Measurements from ENCODE around the gene BDH1.
A peak's percentile ranks its signal among the peaks of the same experiment; 100 is the strongest.

Gene BDH1

DNA sequence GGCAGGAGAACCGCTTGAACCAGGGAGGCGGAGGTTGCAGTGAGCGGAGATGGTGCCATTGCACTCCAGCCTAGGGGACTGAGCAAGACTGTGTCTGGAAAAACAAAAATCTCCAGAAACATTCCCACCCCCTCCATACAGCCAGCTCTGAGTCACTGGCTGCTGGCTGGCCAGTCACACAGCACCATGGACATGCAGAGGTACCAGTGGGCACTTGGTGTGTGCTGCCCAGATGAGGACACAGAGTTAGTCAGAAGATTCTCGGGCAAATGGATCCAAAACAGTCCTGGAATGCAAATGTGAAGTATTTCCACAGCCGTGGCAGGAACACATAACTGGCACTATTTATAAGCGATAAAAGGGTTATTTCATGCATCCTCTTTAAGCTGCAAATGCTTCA is 44.6 kb downstream of the BDH1 start:
- Histone ChIP-seq H3K23ac (ENCODE audit: low read depth, low read length, poor library complexity) (no peak overlapping the region), H3K4me3 (ENCODE audit: low read length in 2 of 2) (no peak overlapping the region), H2BK120ac (ENCODE audit: low read depth, low read length) (no peak overlapping the region), H2AFZ (ENCODE audit: low read length) (no peak overlapping the region), H2BK5ac (ENCODE audit: low read length) (no peak overlapping the region), H2BK15ac (ENCODE audit: low read length) (no peak overlapping the region), H2BK12ac (ENCODE audit: low read length) (no peak overlapping the region), H4K91ac (ENCODE audit: low read depth, low read length, poor library complexity) (no peak overlapping the region), H3K27me3 (ENCODE audit: control insufficient read depth in 3 of 3, insufficient read depth in 3 of 3, low read depth in 1 of 3, low read length in 3 of 3) (no peaks in the 10 kb centered on the region), H3K18ac (ENCODE audit: low read length) (no peak overlapping the region), H3K36me3 (replicated peaks in 1 of 2; ENCODE audit: control insufficient read depth in 2 of 2, insufficient read depth in 2 of 2, low read length in 2 of 2) (no peaks in the 10 kb centered on the region), H3K9me3 (replicated peaks in 1 of 2; ENCODE audit: control insufficient read depth in 2 of 2, insufficient read depth in 1 of 2, low read depth in 1 of 2, low read length in 2 of 2) (no peaks in the 10 kb centered on the region), H2AK5ac (ENCODE audit: low read depth, low read length) (no peak overlapping the region), H3K4ac (ENCODE audit: low read length) (no peak overlapping the region), H3K79me1 (ENCODE audit: low read depth, low read length) (no peaks in the 10 kb centered on the region), H3K4me1 (ENCODE audit: control insufficient read depth in 2 of 2, insufficient read depth in 1 of 2, low read depth in 1 of 2, low read length in 2 of 2) (peaks cover 8 to 9% of the 10 kb centered on the region in 2 donors), H3K14ac (ENCODE audit: low read length) (no peak overlapping the region), H3K4me2 (ENCODE audit: insufficient read depth, low read length, poor library complexity, severe bottlenecking) (no peak overlapping the region), H3K27ac (replicated peaks; ENCODE audit: low read length) (no peak overlapping the region), H3K9ac (ENCODE audit: low read depth, low read length, poor library complexity) (no peak overlapping the region), H4K8ac (ENCODE audit: low read depth, low read length) (no peak overlapping the region)
- WGBS, 2 donors (ENCODE audit: extremely low coverage in 2 of 2, insufficient read length in 2 of 2, insufficient replicate concordance in 1 of 2): no CpG with 5 or more reads among the region's 6 CpGs
- DNase-seq (ENCODE audit: low spot score): no peak

DNA sequence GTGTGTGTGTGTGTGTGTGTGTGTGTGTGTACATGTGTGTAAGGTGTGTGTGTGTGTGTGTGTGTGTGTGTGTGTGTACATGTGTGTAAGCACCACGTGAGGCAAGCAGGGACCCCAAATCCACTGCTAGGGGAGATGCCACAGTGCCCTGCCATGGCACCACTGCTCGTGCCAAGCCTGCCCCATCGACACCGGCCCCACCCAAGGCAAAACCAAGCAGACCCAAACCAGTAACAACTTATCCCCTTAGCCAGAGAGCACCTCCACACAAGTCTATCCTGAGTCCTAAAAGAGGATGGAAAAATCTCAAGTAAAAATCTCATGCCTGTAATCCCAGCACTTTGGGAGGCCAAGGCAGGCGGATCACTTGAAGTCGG is 45.1 kb downstream of the BDH1 start:
- no peak for DNase-seq (ENCODE audit: low spot score)
- Histone ChIP-seq H3K9ac (ENCODE audit: low read depth, low read length, poor library complexity) (no peak overlapping the region), H3K27me3 (ENCODE audit: control insufficient read depth in 3 of 3, insufficient read depth in 3 of 3, low read depth in 1 of 3, low read length in 3 of 3) (no peaks in the 10 kb centered on the region), H2BK120ac (ENCODE audit: low read depth, low read length) (no peak overlapping the region), H2AFZ (ENCODE audit: low read length) (peak overlapping the region; percentile 95), H3K4ac (ENCODE audit: low read length) (no peak overlapping the region), H3K4me2 (ENCODE audit: insufficient read depth, low read length, poor library complexity, severe bottlenecking) (no peak overlapping the region), H3K4me1 (ENCODE audit: control insufficient read depth in 2 of 2, insufficient read depth in 1 of 2, low read depth in 1 of 2, low read length in 2 of 2) (peaks cover 8 to 9% of the 10 kb centered on the region in 2 donors), H2AK5ac (ENCODE audit: low read depth, low read length) (no peak overlapping the region), H4K8ac (ENCODE audit: low read depth, low read length) (no peak overlapping the region), H4K91ac (ENCODE audit: low read depth, low read length, poor library complexity) (no peak overlapping the region), H3K9me3 (replicated peaks in 1 of 2; ENCODE audit: control insufficient read depth in 2 of 2, insufficient read depth in 1 of 2, low read depth in 1 of 2, low read length in 2 of 2) (no peaks in the 10 kb centered on the region), H3K23ac (ENCODE audit: low read depth, low read length, poor library complexity) (peak overlapping the region; percentile 87), H3K36me3 (replicated peaks in 1 of 2; ENCODE audit: control insufficient read depth in 2 of 2, insufficient read depth in 2 of 2, low read length in 2 of 2) (no peaks in the 10 kb centered on the region), H2BK12ac (ENCODE audit: low read length) (no peak overlapping the region), H3K79me1 (ENCODE audit: low read depth, low read length) (no peaks in the 10 kb centered on the region), H3K4me3 (ENCODE audit: low read length in 2 of 2) (no peak overlapping the region), H3K14ac (ENCODE audit: low read length) (no peak overlapping the region), H2BK15ac (ENCODE audit: low read length) (no peak overlapping the region), H2BK5ac (ENCODE audit: low read length) (no peak overlapping the region), H3K27ac (replicated peaks; ENCODE audit: low read length) (no peak overlapping the region), H3K18ac (ENCODE audit: low read length) (no peak overlapping the region)
- no CpG with 5 or more reads among the region's 6 CpGs for WGBS, 2 donors (ENCODE audit: extremely low coverage in 2 of 2, insufficient read length in 2 of 2, insufficient replicate concordance in 1 of 2)

GRCh38 chr3:197508924-197509775 is 46.6 kb downstream of the BDH1 start:
- H3K23ac ChIP-seq (ENCODE audit: low read depth, low read length, poor library complexity): no peak overlapping the region
- no peak overlapping the region for H2BK120ac ChIP-seq (ENCODE audit: low read depth, low read length)
- no peak overlapping the region for H3K4me2 ChIP-seq (ENCODE audit: insufficient read depth, low read length, poor library complexity, severe bottlenecking)
- no peak for DNase-seq (ENCODE audit: low spot score)
- no peak overlapping the region for H2BK12ac ChIP-seq (ENCODE audit: low read length)
- H3K4me3 ChIP-seq (ENCODE audit: low read length in 2 of 2): peak overlapping the region in 1 of 2 donors; percentile 39
- H3K9me3 ChIP-seq (replicated peaks in 1 of 2; ENCODE audit: control insufficient read depth in 2 of 2, insufficient read depth in 1 of 2, low read depth in 1 of 2, low read length in 2 of 2): no peaks in the 10 kb centered on the region
- peak overlapping the region; percentile 21 for H2BK5ac ChIP-seq (ENCODE audit: low read length)
- peak overlapping the region; percentile 81 for H2BK15ac ChIP-seq (ENCODE audit: low read length)
- no peaks in the 10 kb centered on the region for H3K79me1 ChIP-seq (ENCODE audit: low read depth, low read length)
- no peak overlapping the region for H3K27ac ChIP-seq (replicated peaks; ENCODE audit: low read length)
- no peaks in the 10 kb centered on the region for H3K36me3 ChIP-seq (replicated peaks in 1 of 2; ENCODE audit: control insufficient read depth in 2 of 2, insufficient read depth in 2 of 2, low read length in 2 of 2)
- H2AK5ac ChIP-seq (ENCODE audit: low read depth, low read length): peak overlapping the region; percentile 16
- H3K4ac ChIP-seq (ENCODE audit: low read length): peak overlapping the region; percentile 27
- peak overlapping the region; percentile 80 for H3K18ac ChIP-seq (ENCODE audit: low read length)
- H4K8ac ChIP-seq (ENCODE audit: low read depth, low read length): peak overlapping the region; percentile 94
- no CpG with 5 or more reads among the region's 27 CpGs for WGBS, 2 donors (ENCODE audit: extremely low coverage in 2 of 2, insufficient read length in 2 of 2, insufficient replicate concordance in 1 of 2)
- H3K4me1 ChIP-seq (ENCODE audit: control insufficient read depth in 2 of 2, insufficient read depth in 1 of 2, low read depth in 1 of 2, low read length in 2 of 2): peaks cover 9 to 15% of the 10 kb centered on the region in 2 donors
- H3K14ac ChIP-seq (ENCODE audit: low read length): no peak overlapping the region
- peak overlapping the region; percentile 38 for H3K9ac ChIP-seq (ENCODE audit: low read depth, low read length, poor library complexity)
- H2AFZ ChIP-seq (ENCODE audit: low read length): peak overlapping the region; percentile 95
- H3K27me3 ChIP-seq (ENCODE audit: control insufficient read depth in 3 of 3, insufficient read depth in 3 of 3, low read depth in 1 of 3, low read length in 3 of 3): no peaks in the 10 kb centered on the region
- H4K91ac ChIP-seq (ENCODE audit: low read depth, low read length, poor library complexity): peak overlapping the region; percentile 34

DNA sequence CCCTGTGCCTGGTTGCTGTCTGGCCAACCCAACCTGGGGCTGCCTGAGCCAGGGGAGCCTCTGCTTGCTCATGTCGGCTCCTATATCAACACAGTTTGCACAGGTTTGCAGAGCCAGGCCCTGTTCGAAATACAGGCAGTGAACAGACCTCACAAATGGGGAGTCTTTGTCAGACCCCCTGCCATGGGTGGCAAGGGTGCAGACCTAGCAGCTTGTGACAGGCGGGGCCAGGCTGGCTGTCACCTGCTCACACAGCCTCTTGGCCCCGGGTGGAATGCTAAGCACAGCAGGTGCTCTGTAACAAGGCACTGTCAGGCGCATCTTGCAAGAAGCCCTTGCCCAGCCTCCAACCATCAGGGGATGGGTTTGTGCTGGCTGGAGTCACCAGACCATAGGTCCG is 47.3 kb downstream of the BDH1 start:
- WGBS, 2 donors (ENCODE audit: extremely low coverage in 2 of 2, insufficient read length in 2 of 2, insufficient replicate concordance in 1 of 2): no CpG with 5 or more reads among the region's 6 CpGs
- no peak overlapping the region for H3K4me2 ChIP-seq (ENCODE audit: insufficient read depth, low read length, poor library complexity, severe bottlenecking)
- H4K91ac ChIP-seq (ENCODE audit: low read depth, low read length, poor library complexity): peak overlapping the region; percentile 5
- no peak overlapping the region for H2BK15ac ChIP-seq (ENCODE audit: low read length)
- H3K9me3 ChIP-seq (replicated peaks in 1 of 2; ENCODE audit: control insufficient read depth in 2 of 2, insufficient read depth in 1 of 2, low read depth in 1 of 2, low read length in 2 of 2): no peaks in the 10 kb centered on the region
- no peak for DNase-seq (ENCODE audit: low spot score)
- H2BK120ac ChIP-seq (ENCODE audit: low read depth, low read length): no peak overlapping the region
- no peak overlapping the region for H2BK12ac ChIP-seq (ENCODE audit: low read length)
- H3K36me3 ChIP-seq (replicated peaks in 1 of 2; ENCODE audit: control insufficient read depth in 2 of 2, insufficient read depth in 2 of 2, low read length in 2 of 2): no peaks in the 10 kb centered on the region
- peak overlapping the region; percentile 29 for H3K18ac ChIP-seq (ENCODE audit: low read length)
- no peak overlapping the region for H3K23ac ChIP-seq (ENCODE audit: low read depth, low read length, poor library complexity)
- H2AK5ac ChIP-seq (ENCODE audit: low read depth, low read length): peak overlapping the region; percentile 16
- no peaks in the 10 kb centered on the region for H3K79me1 ChIP-seq (ENCODE audit: low read depth, low read length)
- H3K14ac ChIP-seq (ENCODE audit: low read length): peak overlapping the region; percentile 56
- peak overlapping the region; percentile 10 for H3K4ac ChIP-seq (ENCODE audit: low read length)
- H3K27ac ChIP-seq (replicated peaks; ENCODE audit: low read length): no peak overlapping the region
- H3K9ac ChIP-seq (ENCODE audit: low read depth, low read length, poor library complexity): no peak overlapping the region
- H4K8ac ChIP-seq (ENCODE audit: low read depth, low read length): no peak overlapping the region
- H3K4me3 ChIP-seq (ENCODE audit: low read length in 2 of 2): no peak overlapping the region
- H2BK5ac ChIP-seq (ENCODE audit: low read length): peak overlapping the region; percentile 21
- H3K27me3 ChIP-seq (ENCODE audit: control insufficient read depth in 3 of 3, insufficient read depth in 3 of 3, low read depth in 1 of 3, low read length in 3 of 3): no peaks in the 10 kb centered on the region
- H2AFZ ChIP-seq (ENCODE audit: low read length): no peak overlapping the region
- peaks cover 9 to 17% of the 10 kb centered on the region in 2 donors for H3K4me1 ChIP-seq (ENCODE audit: control insufficient read depth in 2 of 2, insufficient read depth in 1 of 2, low read depth in 1 of 2, low read length in 2 of 2)

Measured in neuronal stem cell (in vitro differentiated cells).